Measurements from ENCODE around the gene PHF21A. TPM values are rescaled to one million over a fixed set of nuclear protein-coding genes. Genes with fewer than 3 reads are reported as not detected.

The PHF21A gene
- total RNA-seq, 1 donor from 2014 or later, result 71.1 TPM

DNA sequence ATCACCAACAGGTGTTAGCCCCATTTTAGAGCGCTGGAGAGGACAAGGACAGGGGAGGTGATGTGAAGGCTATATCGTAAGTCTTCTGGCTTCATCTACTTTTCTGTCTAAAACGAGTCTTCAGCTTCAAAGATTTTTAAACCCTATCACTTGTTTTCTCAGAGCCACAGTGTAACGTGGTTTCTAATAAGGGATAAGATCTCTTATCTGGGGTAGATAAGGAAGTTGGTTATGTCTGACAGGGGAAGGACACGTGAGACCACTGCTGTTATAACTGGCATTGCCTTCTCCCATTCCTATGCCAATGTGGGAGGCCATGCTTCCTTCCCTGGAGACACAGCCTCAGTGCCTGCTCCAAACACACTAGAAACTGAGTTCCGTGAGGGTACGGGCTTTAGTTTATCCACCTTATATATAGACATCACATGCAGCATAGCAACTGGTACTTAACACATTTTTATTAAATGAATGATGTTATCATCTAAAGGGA is 159.5 kb downstream of the PHF21A start:
- DNase-seq, result no peak
- Mint-ChIP-seq H3K27me3 (ENCODE audit: unreplicated experiment) (peaks cover under 1% of the 10 kb centered on the region), H3K27ac (ENCODE audit: unreplicated experiment) (no peak overlapping the region), H3K9me3 (ENCODE audit: unreplicated experiment) (no peaks in the 10 kb centered on the region), H3K36me3 (ENCODE audit: unreplicated experiment) (peaks cover 6% of the 10 kb centered on the region), H3K4me1 (ENCODE audit: low read depth, unreplicated experiment) (no peaks in the 10 kb centered on the region), H3K4me3 (ENCODE audit: unreplicated experiment) (no peak overlapping the region)
- TF ChIP-seq, protein P1, sequence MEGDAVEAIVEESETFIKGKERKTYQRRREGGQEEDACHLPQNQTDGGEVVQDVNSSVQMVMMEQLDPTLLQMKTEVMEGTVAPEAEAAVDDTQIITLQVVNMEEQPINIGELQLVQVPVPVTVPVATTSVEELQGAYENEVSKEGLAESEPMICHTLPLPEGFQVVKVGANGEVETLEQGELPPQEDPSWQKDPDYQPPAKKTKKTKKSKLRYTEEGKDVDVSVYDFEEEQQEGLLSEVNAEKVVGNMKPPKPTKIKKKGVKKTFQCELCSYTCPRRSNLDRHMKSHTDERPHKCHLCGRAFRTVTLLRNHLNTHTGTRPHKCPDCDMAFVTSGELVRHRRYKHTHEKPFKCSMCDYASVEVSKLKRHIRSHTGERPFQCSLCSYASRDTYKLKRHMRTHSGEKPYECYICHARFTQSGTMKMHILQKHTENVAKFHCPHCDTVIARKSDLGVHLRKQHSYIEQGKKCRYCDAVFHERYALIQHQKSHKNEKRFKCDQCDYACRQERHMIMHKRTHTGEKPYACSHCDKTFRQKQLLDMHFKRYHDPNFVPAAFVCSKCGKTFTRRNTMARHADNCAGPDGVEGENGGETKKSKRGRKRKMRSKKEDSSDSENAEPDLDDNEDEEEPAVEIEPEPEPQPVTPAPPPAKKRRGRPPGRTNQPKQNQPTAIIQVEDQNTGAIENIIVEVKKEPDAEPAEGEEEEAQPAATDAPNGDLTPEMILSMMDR (IDR thresholded peaks at IDR 0.05; ENCODE audit: partially characterized antibody, unreplicated experiment), result no peak

DNA sequence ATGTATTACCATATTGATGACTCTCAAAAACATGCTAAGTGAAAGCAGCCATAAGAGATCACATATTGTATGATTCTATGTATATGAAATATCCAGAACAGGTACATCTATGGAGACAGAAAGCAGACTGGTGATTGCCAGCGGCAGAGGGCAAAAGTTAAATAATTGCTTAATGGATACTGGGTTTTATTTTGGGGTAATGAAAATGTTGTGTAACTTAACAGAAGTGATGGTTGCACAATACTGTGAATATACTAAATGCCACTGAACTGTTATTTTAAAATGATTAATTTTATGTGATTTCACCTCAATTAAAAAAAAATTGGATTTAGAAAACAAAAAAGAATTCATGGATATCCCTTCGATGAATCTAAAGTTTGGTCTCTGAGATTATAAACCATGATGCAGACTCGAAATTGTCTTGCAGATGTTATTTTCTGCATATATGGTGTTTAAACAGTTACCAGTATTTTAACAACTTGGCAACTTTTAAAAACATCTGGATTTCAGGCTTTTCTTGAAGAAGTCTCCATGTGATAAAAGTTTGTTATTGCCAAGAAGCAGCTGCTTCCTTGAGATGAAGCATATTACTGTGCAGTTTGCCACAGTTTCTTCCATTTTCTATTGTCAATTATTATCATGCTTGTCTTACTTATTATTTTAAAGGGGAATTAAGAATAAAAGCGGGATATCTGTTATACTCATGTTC is 160.7 kb downstream of the PHF21A start:
- H3K9me3 Mint-ChIP-seq (ENCODE audit: unreplicated experiment), result peaks cover 2% of the 10 kb centered on the region
- DNase-seq, result no peak
- H3K36me3 Mint-ChIP-seq (ENCODE audit: unreplicated experiment), result peaks cover 6% of the 10 kb centered on the region
- no peaks in the 10 kb centered on the region for H3K27me3 Mint-ChIP-seq (ENCODE audit: unreplicated experiment)
- TF ChIP-seq, protein P1 (IDR thresholded peaks at IDR 0.05; ENCODE audit: partially characterized antibody, unreplicated experiment), result no peak
- H3K4me1 Mint-ChIP-seq (ENCODE audit: low read depth, unreplicated experiment), result no peaks in the 10 kb centered on the region
- no peak overlapping the region for H3K27ac Mint-ChIP-seq (ENCODE audit: unreplicated experiment)
- H3K4me3 Mint-ChIP-seq (ENCODE audit: unreplicated experiment), result no peak overlapping the region

DNA sequence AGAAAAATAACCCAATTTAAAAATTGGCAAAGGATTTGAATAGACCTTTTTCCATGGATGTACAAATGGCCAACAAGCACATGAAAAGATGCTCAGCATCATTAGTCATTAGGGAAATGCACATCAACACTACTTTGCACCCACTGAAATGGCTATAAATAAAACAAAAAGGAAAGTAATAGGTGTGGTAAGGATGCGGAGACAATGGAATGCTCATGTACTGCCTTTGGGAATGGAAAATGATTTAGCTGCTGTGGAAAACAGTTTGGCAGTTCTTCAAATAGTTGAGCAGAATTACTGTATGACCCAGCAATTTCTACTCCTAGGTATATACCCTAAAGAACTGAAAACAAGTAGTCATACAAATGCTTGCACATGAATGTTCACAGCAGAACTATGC is 161.4 kb downstream of the PHF21A start:
- DNase-seq, result no peak
- Mint-ChIP-seq H3K9me3 (ENCODE audit: unreplicated experiment) (peaks cover 3% of the 10 kb centered on the region), H3K27me3 (ENCODE audit: unreplicated experiment) (no peaks in the 10 kb centered on the region), H3K27ac (ENCODE audit: unreplicated experiment) (no peak overlapping the region), H3K36me3 (ENCODE audit: unreplicated experiment) (peaks cover 6% of the 10 kb centered on the region), H3K4me1 (ENCODE audit: low read depth, unreplicated experiment) (no peaks in the 10 kb centered on the region), H3K4me3 (ENCODE audit: unreplicated experiment) (no peak overlapping the region)
- TF ChIP-seq, protein P1 (IDR thresholded peaks at IDR 0.05; ENCODE audit: partially characterized antibody, unreplicated experiment), result no peak

DNA sequence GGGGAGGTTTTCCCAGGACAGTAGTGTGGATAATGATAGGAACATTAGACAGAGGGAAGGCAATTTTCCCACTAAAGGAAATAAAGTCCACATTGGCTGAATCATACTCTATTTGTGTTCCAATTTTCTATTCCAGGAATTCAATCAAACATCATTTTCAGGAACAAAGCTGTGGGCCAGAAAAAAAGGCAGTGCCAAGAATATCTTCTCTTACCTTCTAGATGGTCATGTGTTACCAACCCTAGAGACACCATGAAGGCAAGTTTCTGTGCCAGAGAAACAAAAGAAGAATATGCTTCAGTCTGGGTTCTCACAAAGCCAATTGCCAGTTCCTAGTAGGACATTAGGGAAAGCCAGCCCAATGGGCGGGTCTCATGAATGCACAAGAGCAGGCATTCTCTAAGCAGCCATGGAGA is 171.3 kb downstream of the PHF21A start:
- TF ChIP-seq, protein P1 (IDR thresholded peaks at IDR 0.05; ENCODE audit: partially characterized antibody, unreplicated experiment), result no peak
- no peaks in the 10 kb centered on the region for H3K4me1 Mint-ChIP-seq (ENCODE audit: low read depth, unreplicated experiment)
- no peak overlapping the region for H3K4me3 Mint-ChIP-seq (ENCODE audit: unreplicated experiment)
- peaks cover 4% of the 10 kb centered on the region for H3K27me3 Mint-ChIP-seq (ENCODE audit: unreplicated experiment)
- peaks cover 2% of the 10 kb centered on the region for H3K9me3 Mint-ChIP-seq (ENCODE audit: unreplicated experiment)
- H3K36me3 Mint-ChIP-seq (ENCODE audit: unreplicated experiment), result peaks cover 12% of the 10 kb centered on the region
- H3K27ac Mint-ChIP-seq (ENCODE audit: unreplicated experiment), result no peak overlapping the region
- DNase-seq, result no peak

DNA sequence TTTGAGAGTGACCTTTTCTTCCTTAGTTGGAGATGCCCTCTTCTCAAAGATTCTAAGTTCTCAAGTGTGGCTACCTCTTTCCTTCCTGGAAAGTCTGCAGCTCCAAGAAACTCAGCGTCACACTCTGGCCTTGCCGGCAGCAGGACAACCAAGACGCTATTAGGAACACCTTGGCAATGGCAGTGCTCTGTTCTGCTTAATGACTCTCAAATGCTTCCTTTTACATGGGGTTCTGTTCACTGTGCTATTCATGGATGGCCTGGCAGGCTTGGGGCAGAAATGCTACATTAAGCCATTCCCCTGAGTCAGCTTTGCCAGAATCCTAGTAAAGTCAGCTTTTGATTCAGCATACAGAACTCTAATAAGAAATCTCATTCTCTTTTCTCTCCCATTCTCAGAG is 172.9 kb downstream of the PHF21A start:
- H3K27me3 Mint-ChIP-seq (ENCODE audit: unreplicated experiment), result peaks cover 4% of the 10 kb centered on the region
- H3K9me3 Mint-ChIP-seq (ENCODE audit: unreplicated experiment), result peaks cover 2% of the 10 kb centered on the region
- H3K4me3 Mint-ChIP-seq (ENCODE audit: unreplicated experiment), result no peak overlapping the region
- TF ChIP-seq, protein P1 (IDR thresholded peaks at IDR 0.05; ENCODE audit: partially characterized antibody, unreplicated experiment), result no peak
- peaks cover 12% of the 10 kb centered on the region for H3K36me3 Mint-ChIP-seq (ENCODE audit: unreplicated experiment)
- H3K4me1 Mint-ChIP-seq (ENCODE audit: low read depth, unreplicated experiment), result no peaks in the 10 kb centered on the region
- H3K27ac Mint-ChIP-seq (ENCODE audit: unreplicated experiment), result no peak overlapping the region
- no peak for DNase-seq

Data from glutamatergic neuron (in vitro differentiated cells).